ENCODE measurements around the gene MTFR2. TPM values are rescaled to one million over a fixed set of nuclear protein-coding genes. Genes with fewer than 3 reads are reported as not detected.

The MTFR2 gene
- total and polyA plus RNA-seq, 2 of the 13 experiments (the other 11 are each of a cell fraction or from before 2014, with no cell fraction given): 6.7 to 10.7 TPM

DNA sequence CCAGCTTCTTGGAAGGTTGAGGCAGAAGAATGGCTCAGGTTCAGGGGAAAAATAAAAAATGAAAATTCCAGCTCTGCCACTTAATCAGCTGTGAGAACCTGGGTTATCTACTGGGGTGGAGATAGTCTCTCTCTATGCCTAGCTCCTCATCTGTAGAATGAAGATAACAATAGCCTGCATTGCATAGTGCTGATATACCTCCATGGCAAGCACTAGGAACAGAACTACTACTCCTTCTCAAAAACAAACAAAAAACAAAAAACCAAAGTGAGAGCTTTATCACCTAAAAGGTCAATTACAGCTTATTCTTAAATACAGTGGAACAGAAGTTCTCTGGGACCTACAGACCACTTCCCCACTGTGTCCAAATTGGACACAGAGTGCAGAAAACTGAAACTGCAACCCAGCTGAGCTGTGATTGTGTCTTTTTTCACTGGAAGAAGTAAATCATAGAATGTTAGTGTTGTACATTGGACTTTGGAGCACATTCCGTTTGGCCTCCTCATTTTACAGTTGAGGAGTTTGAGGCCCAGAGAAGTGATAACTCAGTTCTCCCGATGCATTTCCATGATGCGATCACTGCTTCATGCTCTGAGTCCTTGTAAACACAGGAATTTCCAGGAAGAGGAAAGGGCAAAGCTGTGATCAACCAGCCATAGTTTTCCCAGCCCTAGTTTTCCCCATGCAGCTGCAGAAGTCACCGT, 23.3 kb downstream of the MTFR2 start (continued):
- TF ChIP-seq, protein P1, sequence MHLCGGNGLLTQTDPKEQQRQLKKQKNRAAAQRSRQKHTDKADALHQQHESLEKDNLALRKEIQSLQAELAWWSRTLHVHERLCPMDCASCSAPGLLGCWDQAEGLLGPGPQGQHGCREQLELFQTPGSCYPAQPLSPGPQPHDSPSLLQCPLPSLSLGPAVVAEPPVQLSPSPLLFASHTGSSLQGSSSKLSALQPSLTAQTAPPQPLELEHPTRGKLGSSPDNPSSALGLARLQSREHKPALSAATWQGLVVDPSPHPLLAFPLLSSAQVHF (CRISPR knock-in tag; IDR thresholded peaks at IDR 0.05): no peak
- TF ChIP-seq HIC2 (CRISPR knock-in tag; IDR thresholded peaks at IDR 0.05; ENCODE audit: low read depth) (no peak), MED1 (CRISPR knock-in tag; IDR thresholded peaks at IDR 0.05) (0 out of 2 replicates have a peak, but pooled peaks have one; percentile 29), FOXA3 (CRISPR knock-in tag; IDR thresholded peaks at IDR 0.05) (peak; percentile 36; the same call in 1 of the 2 replicates), ASH2L (IDR thresholded peaks at IDR 0.05; ENCODE audit: insufficient read length, low read depth, low read length) (peak; percentile 20), ZNF574 (CRISPR knock-in tag; IDR thresholded peaks at IDR 0.05) (peak; percentile 44; the same call in 1 of the 2 replicates), FOXA1 (IDR thresholded peaks at IDR 0.05) (no peak), FOXA1 (CRISPR knock-in tag; IDR thresholded peaks at IDR 0.05) (peak; percentile 34; the same call in 1 of the 2 replicates), THAP11 (CRISPR knock-in tag; IDR thresholded peaks at IDR 0.05) (peak; percentile 12; the same call in 1 of the 2 replicates), NR2F1 (CRISPR knock-in tag; IDR thresholded peaks at IDR 0.05) (no peak), NFYC (CRISPR knock-in tag; IDR thresholded peaks at IDR 0.05) (no peak), ZNF354B (CRISPR knock-in tag; IDR thresholded peaks at IDR 0.05) (0 out of 2 replicates have a peak, but pooled peaks have one; percentile 30), TBX2 (CRISPR knock-in tag; IDR thresholded peaks at IDR 0.05; ENCODE audit: borderline replicate concordance) (peak; percentile 57; the same call in 1 of the 2 replicates), ELF1 (CRISPR knock-in tag; IDR thresholded peaks at IDR 0.05) (peak; percentile 27; the same call in 1 of the 2 replicates), SOX5 (CRISPR knock-in tag; IDR thresholded peaks at IDR 0.05; ENCODE audit: borderline replicate concordance) (no peak), HMGXB4 (CRISPR knock-in tag; IDR thresholded peaks at IDR 0.05; ENCODE audit: borderline replicate concordance in 1 of 2, low read depth in 1 of 2) (peak in 1 of 2 experiments; percentile 26; a peak in 1 of 4 replicates), HNF4A (CRISPR knock-in tag; IDR thresholded peaks at IDR 0.05) (peak; percentile 70), SAP130 (CRISPR knock-in tag; IDR thresholded peaks at IDR 0.05; ENCODE audit: low read depth) (0 out of 2 replicates have a peak, but pooled peaks have one; percentile 18)
- TF ChIP-seq, protein P2, sequence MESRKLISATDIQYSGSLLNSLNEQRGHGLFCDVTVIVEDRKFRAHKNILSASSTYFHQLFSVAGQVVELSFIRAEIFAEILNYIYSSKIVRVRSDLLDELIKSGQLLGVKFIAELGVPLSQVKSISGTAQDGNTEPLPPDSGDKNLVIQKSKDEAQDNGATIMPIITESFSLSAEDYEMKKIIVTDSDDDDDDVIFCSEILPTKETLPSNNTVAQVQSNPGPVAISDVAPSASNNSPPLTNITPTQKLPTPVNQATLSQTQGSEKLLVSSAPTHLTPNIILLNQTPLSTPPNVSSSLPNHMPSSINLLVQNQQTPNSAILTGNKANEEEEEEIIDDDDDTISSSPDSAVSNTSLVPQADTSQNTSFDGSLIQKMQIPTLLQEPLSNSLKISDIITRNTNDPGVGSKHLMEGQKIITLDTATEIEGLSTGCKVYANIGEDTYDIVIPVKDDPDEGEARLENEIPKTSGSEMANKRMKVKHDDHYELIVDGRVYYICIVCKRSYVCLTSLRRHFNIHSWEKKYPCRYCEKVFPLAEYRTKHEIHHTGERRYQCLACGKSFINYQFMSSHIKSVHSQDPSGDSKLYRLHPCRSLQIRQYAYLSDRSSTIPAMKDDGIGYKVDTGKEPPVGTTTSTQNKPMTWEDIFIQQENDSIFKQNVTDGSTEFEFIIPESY (CRISPR knock-in tag; IDR thresholded peaks at IDR 0.05): no peak

Measured in HepG2 (cell line).